ENCODE data around the gene MOGAT1. TPM values are rescaled to one million over a fixed set of nuclear protein-coding genes. Genes with fewer than 3 reads are reported as not detected.

MOGAT1 gene
- total and polyA plus RNA-seq, 2 of the 8 experiments (the other 6 are each of a cell fraction or from before 2014, with no cell fraction given), result 0.11 to 0.67 TPM

GRCh38 chr2:222754324-222754930 lies 83.0 kb downstream of the MOGAT1 start:
- no peak for FAIRE-seq
- no peak overlapping the region for H4K8ac ChIP-seq (ENCODE audit: extremely low read depth, insufficient read depth, low read length)
- TF ChIP-seq CHD2 (IDR thresholded peaks at IDR 0.05; ENCODE audit: low read length) (no peak), RAD21 (IDR thresholded peaks at IDR 0.05 in 1 of 2, conservative IDR thresholded peaks at IDR 0.05 in 1 of 2; ENCODE audit: low read depth in 2 of 2, low read length in 2 of 2) (no peak), PHF8 (conservative IDR thresholded peaks at IDR 0.05; ENCODE audit: low read depth, low read length) (no peak), CHD1 (IDR thresholded peaks at IDR 0.05; ENCODE audit: low read depth, low read length) (no peak), TEAD4 (IDR thresholded peaks at IDR 0.05; ENCODE audit: low read depth, low read length) (no peak), EP300 (IDR thresholded peaks at IDR 0.05; ENCODE audit: borderline replicate concordance in 1 of 2, low read depth in 2 of 2, low read length in 2 of 2) (no peak), CTBP2 (IDR thresholded peaks at IDR 0.05; ENCODE audit: borderline replicate concordance, insufficient read depth, insufficient read length, low read length) (no peak), SRF (IDR thresholded peaks at IDR 0.05; ENCODE audit: low read depth, low read length) (no peak), SIN3A (conservative IDR thresholded peaks at IDR 0.05 in 1 of 2, IDR thresholded peaks at IDR 0.05 in 1 of 2; ENCODE audit: low read depth in 1 of 2, low read length in 2 of 2) (no peak), NANOG (IDR thresholded peaks at IDR 0.05; ENCODE audit: insufficient read depth, low read depth, low read length, poor library complexity, severe bottlenecking) (no peak), EGR1 (IDR thresholded peaks at IDR 0.05; ENCODE audit: borderline replicate concordance, low read depth, low read length) (no peak), BRCA1 (IDR thresholded peaks at IDR 0.05; ENCODE audit: low read depth, low read length) (no peak), YY1 (IDR thresholded peaks at IDR 0.05; ENCODE audit: low read depth, low read length) (no peak)

More at GRCh38 chr2:222754324-222754930, 83.0 kb downstream of the MOGAT1 start:
- Histone ChIP-seq H4K20me1 (replicated peaks in 1 of 2; ENCODE audit: control insufficient read depth in 1 of 2, insufficient read depth in 2 of 2, low read length in 2 of 2) (no peaks in the 10 kb centered on the region), H3K27me3 (replicated peaks in 1 of 4; ENCODE audit: control insufficient read depth in 3 of 4, extremely low read depth in 1 of 4, insufficient read depth in 3 of 4, low read length in 3 of 4) (no peaks in the 10 kb centered on the region; a peak in 2 of 7 replicates), H3K18ac (ENCODE audit: extremely low read depth, low read length) (no peak overlapping the region), H2BK20ac (ENCODE audit: low read length) (no peak overlapping the region), H3K9ac (replicated peaks in 1 of 4; ENCODE audit: extremely low read depth in 1 of 4, low read depth in 3 of 4, low read length in 3 of 4) (no peak overlapping the region), H3K79me2 (ENCODE audit: control insufficient read depth in 1 of 2, insufficient read depth in 2 of 2, low read length in 2 of 2) (no peaks in the 10 kb centered on the region), H2BK120ac (replicated peaks; ENCODE audit: low read depth, low read length) (no peak overlapping the region), H3K14ac (ENCODE audit: insufficient read length) (no peak overlapping the region), H4K5ac (ENCODE audit: insufficient read length, low read depth, low read length) (no peak overlapping the region), H3K4me1 (replicated peaks in 1 of 4; ENCODE audit: control insufficient read depth in 3 of 4, insufficient read depth in 4 of 4, low read length in 3 of 4) (peaks cover 0 to 8% (median 2%) of the 10 kb centered on the region in 4 experiments; a peak in 3 of 7 replicates), H3K27ac (ENCODE audit: low read depth, low read length) (no peak overlapping the region), H4K91ac (replicated peaks; ENCODE audit: insufficient read length, low read length) (no peak overlapping the region), H2BK5ac (ENCODE audit: low read depth, low read length) (no peak overlapping the region), H3K4me3 (ENCODE audit: extremely low read depth in 1 of 4, insufficient read depth in 2 of 4, low read depth in 3 of 4, low read length in 4 of 4) (no peak overlapping the region), H3K23ac (ENCODE audit: insufficient read length) (no peak overlapping the region), H2AFZ (ENCODE audit: low read length) (no peak overlapping the region), H3K9me3 (ENCODE audit: insufficient read depth in 2 of 2, low read depth in 1 of 2, low read length in 1 of 2) (no peaks in the 10 kb centered on the region), H2BK12ac (ENCODE audit: low read depth, low read length) (no peak overlapping the region; the same call in 1 of the 2 replicates), H3K79me1 (ENCODE audit: low read depth, low read length) (no peaks in the 10 kb centered on the region), H3K56ac (replicated peaks; ENCODE audit: insufficient read length, low read depth, low read length) (no peak overlapping the region), H3K36me3 (ENCODE audit: control insufficient read depth in 2 of 4, insufficient read depth in 4 of 4, low read length in 3 of 4) (no peaks in the 10 kb centered on the region), H2AK5ac (ENCODE audit: low read depth, low read length) (no peak overlapping the region), H3K4me2 (ENCODE audit: insufficient read depth in 1 of 2, low read depth in 2 of 2, low read length in 2 of 2) (no peak overlapping the region), H3K23me2 (ENCODE audit: low read depth, low read length) (no peaks in the 10 kb centered on the region), H2BK15ac (ENCODE audit: low read length) (no peak overlapping the region), H3K4ac (replicated peaks; ENCODE audit: insufficient read length, low read depth, low read length) (no peak overlapping the region)
- DNase-seq (ENCODE audit: low read depth in 1 of 2, low spot score in 2 of 2), result no peak
- WGBS, 2 experiments (ENCODE audit: extremely low coverage in 1 of 2, insufficient coverage in 1 of 2, insufficient read length in 1 of 2, insufficient replicate concordance in 2 of 2, low coverage in 1 of 2, low lambda C conversion rate in 2 of 2, missing lambda C conversion rate in 1 of 2), result 94% methylated on average over 1 of the region's 1 CpG; no CpG with 5 or more reads in 1 of the 2 experiments
- CTCF ChIA-PET (ENCODE audit: partially characterized antibody), result interaction anchor here (1.0 to 3.0 kb wide), 4 partner anchors 20 to 64 kb away, joined by 3 to 8 read pairs (median 4); no protein-coding TSS in a partner anchor
- POLR2A ChIA-PET (ENCODE audit: partially characterized antibody), result no interaction called here
